Measurements from ENCODE around the gene EPN3.

The EPN3 gene

DNA sequence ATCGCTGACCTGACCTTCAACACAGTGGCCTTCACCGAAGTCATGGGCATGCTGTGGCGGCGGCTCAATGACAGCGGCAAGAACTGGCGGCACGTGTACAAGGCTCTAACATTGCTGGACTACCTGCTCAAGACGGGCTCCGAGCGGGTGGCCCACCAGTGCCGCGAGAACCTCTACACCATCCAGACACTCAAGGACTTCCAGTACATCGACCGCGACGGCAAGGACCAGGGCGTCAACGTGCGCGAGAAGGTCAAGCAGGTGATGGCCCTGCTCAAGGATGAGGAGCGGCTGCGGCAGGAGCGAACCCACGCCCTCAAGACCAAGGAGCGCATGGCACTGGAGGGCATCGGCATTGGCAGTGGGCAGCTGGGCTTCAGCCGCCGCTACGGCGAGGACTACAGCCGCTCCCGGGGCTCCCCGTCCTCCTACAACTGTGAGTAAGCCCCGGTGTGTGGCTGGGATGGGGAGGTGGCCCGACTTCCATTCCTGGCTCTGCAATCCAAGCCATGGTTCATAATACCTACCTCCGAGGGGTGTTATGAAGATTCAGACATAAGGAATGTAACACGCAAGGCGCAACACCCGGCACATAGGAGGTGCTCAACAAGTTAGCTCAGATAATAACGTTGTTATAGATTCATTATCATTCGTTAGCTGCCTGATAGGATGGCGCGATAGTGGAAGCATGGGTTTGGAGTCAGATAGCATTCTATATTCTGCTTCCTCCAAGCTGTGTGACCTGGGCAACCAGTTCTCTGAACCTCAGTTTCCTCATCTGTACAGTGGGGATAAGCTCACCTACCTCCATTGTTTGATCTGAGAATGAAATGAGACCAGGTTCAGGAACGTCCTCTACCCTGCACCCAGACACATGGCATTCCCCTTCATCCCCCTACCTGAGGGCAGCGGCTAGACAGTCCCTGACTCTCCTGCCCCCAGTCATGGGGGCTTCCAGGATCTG, 4.4 kb downstream of the EPN3 start:
- no peak for DNase-seq

DNA sequence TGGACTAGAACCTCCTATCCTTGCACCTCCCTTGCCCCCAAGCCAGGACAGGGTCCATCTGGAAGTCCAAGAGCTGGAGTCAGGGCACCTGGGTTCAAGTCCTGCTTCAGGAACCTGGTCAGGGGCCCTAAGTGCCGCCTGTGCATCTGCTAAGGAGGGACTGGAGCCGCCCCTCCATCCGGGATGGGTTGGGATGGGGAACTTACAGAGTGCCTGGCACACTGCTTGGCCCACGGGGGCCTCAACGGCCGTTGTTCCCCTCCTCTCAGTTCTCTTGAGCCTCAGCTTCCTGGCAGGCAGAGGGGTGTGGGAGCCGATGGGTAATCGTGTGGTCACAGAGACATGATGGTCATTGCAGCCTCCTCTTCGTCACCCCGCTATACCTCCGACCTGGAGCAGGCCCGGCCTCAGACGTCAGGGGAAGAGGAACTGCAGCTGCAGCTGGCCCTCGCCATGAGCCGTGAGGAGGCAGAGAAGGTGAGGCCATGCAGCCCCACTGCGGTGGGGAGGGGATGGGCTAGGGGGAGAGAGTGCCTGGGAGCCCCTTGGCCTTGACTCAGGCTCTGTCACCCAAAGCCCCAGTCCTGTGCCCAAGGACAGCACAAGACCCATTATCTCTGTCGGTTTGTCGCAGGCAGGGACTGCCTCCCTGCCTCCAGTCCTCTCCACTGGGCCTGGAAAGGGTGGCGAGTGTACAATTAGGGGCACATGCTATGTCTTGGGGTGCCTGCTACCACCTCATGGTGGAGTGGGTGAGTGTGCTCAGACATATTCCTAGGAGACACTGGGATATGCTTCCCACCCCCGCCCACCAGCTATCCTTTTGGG, 5.4 kb downstream of the EPN3 start:
- DNase-seq: no peak

DNA sequence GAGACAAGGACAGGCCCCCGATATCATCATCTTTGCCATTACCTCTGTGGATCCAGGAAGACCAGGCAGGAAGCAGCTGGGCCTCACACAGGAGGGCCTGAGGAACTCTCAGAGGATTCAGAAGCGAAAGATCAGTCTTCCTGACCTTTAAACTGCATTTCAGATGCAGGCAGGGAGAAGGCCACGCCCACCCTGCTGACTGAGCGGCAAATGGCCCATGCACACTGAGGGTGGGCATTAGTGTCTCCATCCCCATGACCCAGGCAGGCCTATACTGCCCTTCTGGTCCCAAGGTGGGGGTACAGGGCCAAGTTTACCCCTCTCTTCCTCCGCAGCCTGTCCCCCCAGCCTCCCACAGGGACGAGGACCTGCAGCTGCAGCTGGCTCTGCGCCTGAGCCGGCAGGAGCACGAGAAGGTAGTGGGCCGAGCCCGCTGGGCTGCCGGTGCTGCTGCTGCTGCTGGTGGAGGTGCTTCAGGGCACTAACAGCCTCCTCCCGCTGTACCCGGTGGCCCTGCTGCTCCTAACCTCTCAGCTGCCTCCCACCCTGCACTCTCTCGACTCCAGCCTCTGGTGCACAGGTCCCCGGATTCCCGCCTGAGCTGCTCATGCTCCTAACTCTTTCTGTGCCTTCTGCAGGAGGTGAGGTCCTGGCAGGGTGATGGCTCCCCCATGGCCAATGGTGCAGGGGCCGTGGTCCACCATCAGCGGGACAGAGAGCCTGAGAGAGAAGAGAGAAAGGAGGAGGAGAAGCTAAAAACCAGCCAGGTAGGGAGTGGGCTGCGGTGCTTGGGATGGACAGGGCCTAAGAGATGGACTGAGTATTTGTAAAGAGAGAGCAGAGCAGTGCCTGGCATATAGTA, 6.2 kb downstream of the EPN3 start:
- no peak for DNase-seq

DNA sequence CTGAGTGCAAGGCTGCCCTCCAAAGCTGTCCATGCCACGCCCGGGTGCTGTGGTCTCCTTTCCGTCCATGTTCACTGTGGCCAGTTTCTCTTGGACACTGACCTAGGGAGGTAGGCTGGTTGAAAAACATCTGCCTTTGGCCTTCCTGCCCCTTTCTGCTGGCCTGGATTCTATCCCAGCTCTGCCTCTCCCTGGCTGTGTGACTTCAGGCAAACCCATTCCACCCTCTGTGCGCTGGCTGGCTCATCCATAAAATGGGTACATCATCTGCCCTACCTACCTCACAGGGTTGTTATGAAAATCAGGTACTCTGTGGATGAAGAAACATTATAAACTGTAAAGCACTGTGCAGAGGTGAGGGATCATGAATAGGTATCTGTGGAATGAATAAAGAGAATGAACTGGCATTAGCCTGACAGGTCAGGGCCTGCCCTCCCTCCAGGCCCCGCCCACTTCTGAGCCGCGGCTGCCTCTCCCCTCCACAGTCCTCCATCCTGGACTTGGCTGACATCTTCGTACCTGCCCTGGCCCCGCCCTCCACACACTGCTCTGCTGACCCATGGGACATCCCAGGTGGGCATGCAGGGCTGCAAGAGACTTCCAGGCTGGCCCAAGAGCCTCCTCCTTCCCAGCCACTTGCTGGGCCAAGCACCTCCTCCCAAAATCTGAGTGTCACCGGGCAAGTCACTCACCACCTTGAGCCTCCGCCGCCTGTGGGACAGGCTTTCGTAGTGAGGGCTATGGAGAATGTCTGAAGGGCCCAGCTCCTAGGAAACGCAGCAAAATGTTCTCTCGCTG, 7.4 kb downstream of the EPN3 start:
- DNase-seq: no peak

DNA sequence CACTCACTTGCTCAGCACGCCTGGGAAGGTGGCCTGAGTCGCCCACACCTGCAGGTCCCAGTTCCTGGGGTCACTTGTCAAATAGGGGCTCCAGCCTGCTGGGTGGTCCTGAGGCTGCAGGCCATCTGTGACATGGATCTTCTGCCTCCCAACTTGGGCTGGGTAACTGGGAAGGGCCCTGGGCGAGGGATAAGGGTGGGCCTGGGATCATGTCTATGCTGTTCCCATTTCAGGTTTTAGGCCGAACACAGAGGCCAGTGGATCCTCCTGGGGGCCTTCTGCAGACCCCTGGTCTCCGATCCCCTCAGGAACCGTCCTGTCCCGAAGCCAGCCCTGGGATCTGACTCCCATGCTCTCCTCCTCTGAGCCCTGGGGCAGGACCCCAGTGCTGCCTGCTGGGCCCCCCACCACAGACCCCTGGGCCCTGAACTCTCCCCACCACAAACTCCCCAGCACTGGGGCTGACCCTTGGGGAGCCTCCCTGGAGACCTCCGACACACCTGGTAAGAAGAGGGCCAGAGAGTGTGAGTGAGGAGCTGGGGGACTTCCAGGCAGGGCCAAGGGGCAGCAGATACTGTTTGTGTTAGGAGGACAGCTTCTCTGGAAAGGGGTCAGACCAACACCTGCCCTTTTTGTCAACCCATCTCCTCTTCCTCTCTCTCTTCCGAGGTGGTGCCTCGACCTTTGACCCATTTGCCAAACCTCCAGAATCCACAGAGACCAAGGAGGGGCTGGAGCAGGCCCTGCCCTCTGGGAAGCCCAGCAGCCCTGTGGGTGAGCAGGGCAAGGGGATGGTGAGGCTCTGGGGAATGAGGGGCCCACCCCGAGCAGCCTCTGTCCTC, 8.2 kb downstream of the EPN3 start:
- DNase-seq: no peak

DNA sequence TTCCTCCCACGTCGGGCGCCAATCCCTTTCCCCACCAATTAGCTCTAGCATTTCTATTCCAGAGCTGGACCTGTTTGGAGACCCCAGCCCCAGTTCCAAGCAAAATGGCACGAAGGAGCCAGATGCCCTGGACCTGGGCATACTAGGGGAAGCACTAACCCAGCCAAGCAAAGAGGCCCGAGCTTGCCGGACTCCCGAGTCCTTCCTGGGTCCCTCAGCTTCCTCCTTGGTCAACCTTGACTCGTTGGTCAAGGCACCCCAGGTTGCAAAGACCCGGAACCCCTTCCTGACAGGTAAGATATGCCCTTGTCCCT, 8.8 kb downstream of the EPN3 start:
- DNase-seq: no peak

DNA sequence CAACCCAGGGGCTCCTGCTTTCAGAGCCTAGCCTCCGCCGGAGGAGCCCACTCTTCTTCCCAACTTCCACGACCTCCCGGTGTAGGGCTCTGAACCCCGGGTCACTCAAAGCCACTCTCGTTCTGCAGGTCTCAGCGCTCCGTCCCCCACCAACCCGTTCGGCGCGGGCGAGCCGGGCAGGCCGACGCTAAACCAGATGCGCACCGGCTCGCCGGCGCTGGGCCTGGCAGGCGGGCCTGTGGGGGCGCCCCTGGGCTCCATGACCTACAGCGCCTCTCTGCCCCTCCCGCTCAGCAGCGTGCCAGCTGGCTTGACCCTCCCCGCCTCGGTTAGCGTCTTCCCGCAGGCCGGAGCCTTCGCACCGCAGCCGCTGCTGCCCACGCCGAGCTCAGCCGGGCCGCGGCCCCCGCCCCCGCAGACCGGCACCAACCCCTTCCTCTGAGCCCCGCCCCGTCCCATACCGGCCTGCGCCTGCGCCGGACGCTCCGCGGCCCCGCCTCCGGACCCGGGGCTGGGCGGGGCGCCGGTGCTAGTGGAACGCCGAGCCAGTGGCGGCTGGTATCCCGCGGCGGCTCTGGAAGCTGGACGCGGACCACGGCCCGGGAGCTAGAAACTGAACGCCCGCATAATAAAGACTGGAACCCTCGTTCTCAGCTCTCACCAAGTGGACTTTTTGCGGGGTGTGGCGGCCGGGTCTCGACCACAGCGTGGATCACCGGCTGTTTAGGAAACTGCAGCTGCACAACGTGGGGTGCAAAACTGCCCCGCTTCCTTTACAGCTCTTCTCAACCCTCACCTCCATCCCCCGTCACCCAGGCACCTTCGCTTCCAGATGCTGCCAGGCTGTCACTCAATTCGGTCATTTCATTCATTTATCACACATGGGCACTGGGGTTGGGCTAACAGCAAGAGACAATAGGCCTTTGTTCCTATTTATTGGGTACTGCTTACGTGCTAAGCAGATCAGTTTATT, 9.5 kb downstream of the EPN3 start:
- DNase-seq: peak; percentile 67

DNA sequence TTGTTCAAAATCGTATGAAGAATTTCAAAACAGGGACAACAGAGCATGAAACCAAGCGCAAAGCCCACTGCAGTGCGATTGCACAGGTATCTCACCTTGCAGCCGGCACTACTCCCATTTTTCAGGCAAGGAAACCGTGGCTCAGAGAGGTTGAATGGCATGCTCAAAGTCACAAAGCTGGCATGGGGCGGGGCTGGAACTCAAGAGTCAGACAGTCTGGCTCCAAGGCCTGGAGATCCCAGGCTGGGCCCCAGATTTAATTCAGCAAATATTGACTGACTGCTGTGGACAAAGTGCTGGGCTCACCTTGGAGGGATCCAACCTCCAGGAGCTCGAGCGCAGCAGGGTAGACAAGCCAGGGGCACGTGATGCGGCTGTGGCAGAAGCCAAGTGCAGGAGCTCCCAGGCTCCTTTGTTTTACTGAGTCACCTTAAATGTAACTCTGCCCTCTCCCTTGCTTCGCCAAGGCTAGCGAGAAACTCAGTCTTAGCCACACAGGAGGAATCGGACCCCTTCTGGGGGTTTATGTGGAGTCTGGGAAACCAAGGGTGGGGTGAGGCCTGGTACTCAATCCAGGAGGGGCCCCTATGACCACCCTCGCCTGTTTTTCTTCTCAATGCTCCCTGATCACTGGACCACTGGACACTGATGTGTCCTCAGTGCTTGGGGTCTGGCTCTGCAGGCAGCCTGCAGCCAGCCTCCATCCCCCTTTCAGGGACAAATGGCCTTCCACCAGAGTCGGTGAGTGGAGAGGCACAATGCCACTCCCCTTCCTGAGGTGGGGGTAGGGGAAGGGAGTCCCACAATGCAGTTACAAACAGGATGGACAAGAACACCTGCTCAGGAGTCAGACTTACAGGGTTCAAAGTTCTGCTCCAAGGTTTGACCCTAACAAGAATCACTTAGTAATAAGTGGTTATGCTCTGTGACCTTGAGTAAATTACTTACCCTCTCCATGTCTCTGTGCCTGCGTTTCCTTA, 10.6 kb downstream of the EPN3 start:
- no peak for DNase-seq

DNA sequence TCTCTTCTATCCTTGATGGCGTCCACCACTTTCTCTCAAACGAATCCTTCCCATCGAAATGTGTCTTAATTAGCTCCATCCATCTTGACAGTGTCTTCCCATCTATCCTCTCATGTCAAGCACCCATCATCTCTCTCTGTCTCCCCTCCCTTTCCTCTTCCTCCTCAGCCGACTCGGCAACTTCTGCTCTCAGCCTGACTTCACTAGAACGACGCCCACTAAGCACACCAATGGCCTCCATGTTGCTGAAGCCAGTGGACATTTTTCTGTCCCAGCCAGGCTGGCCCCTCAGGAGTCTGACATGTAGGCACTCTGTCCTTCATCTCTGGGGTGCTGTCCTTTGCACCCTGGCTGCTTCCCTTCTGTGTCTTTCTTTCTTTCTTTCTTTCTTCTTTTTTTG, 12.0 kb downstream of the EPN3 start:
- no peak for DNase-seq

DNA sequence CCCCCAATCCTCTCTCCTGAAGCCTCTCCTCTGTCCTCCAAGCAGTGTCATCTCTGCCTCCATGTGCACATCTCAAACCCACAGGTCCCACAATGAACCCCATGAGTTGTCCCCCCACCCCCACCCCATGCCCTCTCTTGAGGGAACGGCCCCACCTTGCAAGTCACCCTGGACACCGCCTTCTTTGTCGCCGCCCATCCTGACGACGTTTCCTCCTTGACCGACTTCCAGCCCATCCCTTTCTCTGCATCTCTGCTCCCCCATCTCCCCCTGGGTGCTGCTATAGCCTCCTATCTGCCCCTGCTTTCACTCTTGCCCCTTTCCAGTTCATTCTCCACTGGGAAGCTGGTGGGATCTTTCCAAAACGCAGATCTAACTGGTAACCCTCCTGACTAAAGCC, 12.8 kb downstream of the EPN3 start:
- DNase-seq: no peak

DNA sequence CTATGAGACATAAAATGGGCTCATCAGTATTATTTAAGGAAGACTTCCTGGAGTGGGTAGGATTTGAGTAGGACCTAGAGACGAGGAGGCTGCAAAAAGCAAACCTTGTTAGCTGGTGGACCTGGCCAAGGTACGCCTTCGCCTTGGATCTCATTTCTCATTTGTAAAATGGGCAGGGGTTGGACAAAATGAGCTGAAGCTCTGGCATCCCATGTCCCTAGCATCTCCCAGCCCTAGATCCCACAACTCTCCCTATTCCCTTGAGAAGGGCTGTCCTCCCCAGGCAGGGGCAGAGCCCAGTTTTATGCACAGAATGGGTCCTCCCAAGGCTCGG, 14.1 kb downstream of the EPN3 start:
- no peak for DNase-seq

DNA sequence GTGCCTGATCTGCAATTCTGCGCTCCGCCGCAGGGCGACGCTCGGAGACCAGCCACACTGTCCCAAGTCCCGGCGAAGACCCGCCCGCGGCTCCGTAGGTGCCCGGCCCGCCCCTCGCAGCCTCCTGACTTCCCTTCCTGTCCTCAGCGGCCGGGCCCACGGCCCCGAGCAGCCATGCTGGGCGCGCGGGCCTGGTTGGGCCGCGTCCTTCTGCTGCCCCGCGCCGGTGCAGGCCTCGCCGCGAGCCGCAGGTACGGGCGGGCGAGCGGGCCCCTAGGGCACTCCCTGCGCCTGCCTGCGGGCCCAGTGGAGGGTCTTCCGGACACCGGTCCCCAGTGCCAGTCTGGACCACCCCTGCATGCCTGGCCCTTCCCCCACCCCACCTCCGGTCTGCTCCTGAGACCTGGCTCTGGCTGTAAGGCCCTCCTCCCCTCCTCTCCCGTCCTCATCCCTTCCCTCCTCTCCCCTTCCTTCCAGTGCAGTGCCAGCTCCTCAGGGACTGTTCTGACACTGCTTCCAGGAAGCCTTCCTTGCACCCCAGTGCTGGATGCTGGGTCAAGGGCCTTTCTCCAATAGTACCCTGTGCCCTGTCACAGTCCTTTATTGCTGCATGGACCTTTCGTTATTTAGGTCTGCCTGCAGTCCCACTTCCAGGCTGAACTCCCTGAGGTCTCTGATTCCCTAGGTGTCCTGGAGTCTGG, 14.7 kb downstream of the EPN3 start, which contains the start of gene SPATA20:
TSS of gene SPATA20 (plus strand) at position 140 of the 701 bp plus-strand sequence. CDS start at position 175, 35 bp downstream.
- DNase-seq: peak; percentile 79

DNA sequence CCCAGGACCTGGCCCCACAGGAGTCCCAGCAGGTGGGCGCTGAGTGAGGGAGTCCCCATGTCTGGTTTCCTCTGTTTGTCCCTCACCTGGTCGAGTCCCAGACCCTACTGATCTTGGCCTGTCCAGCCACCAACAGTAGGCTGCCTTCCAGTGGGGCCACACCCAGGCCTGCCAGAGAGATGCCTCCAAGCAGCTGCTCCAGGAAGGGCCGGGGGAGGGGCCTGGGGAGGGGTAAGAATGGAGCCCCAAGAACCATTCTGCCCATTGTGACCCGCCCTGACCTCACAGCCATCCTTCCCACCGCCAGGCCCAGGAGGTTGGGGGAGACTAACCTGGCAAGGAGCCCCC, 15.2 kb downstream of the EPN3 start:
- no peak for DNase-seq

DNA sequence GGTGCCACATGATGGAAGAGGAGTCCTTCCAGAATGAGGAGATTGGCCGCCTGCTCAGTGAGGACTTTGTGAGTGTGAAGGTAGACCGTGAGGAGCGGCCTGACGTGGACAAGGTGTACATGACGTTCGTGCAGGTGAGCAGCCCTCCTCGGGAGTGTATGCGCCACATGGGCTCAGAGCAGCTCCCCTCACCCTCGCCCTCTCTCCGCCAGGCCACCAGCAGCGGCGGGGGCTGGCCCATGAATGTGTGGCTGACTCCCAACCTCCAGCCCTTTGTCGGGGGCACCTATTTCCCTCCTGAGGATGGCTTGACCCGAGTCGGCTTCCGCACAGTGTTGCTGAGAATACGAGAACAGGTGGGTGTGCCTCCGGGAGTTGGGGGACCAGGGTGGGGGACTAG, 16.3 kb downstream of the EPN3 start:
- DNase-seq: no peak

DNA sequence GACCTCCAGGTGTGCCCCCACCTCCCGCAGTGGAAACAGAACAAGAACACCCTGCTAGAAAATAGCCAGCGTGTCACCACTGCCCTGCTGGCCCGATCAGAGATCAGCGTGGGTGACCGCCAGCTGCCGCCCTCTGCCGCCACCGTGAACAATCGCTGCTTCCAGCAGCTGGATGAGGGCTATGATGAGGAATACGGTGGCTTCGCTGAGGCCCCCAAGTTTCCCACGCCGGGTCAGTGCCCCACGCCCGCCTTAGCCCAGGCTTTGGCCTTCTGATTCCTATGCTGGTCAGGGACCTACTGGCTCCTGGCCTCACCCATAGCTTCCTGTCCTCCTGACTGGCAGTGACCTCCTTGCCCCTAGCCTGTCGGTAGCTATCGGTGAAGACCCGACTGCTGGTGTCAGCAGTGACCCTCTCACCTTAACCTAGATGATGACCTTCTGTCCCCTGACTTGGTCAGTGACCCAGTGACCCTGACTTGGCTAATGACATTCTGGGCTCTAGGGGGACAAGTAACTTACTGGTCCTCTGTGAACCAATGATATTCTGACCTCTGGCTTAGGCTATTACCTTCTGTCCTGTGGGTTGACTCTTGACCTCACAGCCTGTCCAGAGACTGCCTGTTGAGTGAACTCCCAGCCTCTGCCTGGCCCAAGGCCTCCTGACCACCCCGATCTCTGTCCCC, 16.9 kb downstream of the EPN3 start:
- DNase-seq: no peak

DNA sequence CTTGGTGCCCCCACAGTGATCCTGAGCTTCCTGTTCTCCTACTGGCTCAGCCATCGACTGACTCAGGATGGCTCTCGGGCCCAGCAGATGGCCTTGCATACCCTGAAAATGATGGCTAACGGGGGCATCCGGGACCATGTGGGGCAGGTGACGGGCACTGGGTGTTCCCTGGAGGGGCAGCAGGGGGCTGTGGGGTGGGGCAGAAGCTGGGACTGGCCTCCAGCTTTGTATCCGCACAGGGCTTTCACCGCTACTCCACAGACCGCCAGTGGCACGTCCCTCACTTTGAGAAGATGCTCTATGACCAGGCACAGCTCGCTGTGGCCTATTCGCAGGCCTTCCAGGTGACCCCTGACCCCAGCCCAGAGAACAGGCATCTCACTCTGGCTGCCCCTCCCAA, 17.4 kb downstream of the EPN3 start:
- no peak for DNase-seq

DNA sequence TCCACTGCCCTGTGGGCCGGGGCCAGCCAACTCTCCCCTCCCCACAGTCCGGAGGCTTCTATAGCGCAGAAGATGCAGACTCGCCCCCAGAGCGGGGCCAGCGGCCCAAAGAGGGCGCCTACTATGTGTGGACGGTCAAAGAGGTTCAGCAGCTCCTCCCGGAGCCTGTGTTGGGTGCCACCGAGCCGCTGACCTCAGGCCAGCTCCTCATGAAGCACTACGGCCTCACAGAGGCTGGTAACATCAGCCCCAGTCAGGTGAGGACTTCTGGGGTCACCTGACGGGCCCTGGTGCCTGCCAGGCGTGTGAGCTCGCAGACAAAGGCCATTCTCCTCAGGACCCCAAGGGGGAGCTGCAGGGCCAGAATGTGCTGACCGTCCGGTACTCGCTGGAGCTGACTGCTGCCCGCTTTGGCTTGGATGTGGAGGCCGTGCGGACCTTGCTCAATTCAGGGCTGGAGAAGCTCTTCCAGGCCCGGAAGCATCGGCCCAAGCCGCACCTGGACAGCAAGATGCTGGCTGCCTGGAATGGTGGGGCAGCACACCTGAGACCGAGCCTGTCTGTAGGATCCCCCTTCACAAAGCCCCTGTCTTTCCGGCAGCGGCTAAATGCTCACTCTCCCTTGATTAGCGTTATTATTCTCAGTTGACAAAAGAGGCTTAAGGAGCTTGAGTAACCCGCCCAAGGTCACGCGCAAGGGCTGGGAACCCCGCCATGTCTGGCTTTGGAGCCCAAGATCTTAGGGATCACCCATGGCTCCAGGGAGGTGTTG, 18.3 kb downstream of the EPN3 start:
- no peak for DNase-seq

All from CD4-positive, alpha-beta T cell treated with Interleukin-4 for 4 hours (primary cell).